Stimulated activated CD8-positive, alpha-beta memory T cell treated with anti-CD3 and anti-CD28 coated beads, Interleukin-12 subunit alpha, Interleukin-12 subunit beta, amount 100 ng/mL, for 1 hour (primary cell): ENCODE measurements around the gene TSPAN9.

ENCODE experiments used
- DNase-seq: peaks from one replicate; pipeline ENCODE4 v3.0.0-alpha.2; 2020; ENCODE audit warnings: low read depth

TSPAN9 gene

GRCh38 chr12:3078086-3078820, 1.1 kb downstream of the TSPAN9 start:
- no peak for DNase-seq

DNA sequence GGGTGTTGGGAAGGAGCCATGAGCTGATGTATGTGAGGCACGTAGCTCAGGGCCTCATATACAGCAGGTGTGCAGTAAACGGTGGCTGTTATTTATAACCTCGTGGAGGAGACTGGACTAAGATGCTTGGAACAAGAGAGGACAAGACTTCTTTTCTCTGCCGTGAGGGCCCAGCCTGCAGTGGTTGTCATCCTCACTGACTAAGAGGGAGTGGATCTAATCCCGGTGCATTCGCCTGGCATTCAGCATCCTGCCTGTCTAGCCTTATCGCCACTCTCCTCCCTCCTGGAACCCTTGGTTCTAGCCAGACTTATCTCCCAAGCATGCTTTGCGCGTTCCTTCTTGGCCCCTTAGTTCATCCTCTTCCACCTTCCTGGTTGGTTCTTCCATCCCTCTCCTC, 3.9 kb downstream of the TSPAN9 start:
- DNase-seq: no peak

DNA sequence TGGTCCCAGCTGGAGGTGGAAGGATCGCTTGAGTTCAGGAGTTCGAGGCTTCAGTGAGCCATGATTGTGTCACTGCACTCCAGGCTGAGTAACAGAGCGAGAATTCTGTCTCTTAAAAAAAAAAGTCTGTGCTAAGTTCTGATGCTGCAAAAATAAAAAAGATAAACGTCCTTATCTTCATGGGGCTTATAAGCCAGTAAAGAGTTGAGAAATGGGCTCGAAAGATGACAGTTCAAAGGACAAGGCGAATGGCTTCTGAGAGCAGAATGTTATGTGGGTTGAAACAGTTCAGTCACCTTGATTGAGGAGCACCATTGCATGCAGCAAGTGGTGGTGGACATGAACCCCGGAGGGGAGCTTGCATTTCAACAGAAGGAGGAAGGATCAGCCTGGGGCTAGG, 4.7 kb downstream of the TSPAN9 start:
- no peak for DNase-seq

DNA sequence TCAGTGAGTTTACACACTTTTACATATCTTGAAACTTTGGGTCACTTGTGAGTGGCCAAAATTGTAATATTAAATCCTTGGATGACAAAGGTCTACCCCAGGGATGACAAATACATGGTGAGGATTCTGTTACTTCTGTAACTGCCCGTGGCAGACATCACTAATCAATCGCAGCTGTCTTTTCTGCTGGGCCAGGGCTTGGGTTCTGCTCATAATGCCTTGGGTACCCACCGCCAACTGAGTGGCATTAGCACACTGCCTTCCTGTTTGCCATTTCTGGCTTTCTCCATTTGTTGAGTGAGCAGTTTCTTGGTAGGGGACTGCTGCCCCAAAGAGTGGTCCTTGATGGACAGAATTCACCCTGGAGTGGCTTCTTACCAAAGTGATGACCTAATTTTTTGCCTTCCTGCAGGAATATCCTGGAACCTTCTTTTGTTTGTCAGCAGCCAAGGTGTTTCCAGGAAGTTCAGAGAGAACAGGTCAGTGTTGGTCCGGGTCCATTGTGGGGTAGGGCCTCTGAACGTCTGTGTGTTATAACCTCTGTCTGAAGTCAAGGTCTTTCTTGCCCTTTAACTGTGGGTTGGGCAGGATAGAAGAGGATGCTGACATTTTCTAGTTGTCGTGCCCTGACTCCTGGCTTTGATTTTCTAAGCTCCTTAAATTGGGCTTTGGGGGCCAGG, 6.2 kb downstream of the TSPAN9 start:
- DNase-seq: no peak

- DNase-seq: no peak
These were observed 6.8 kb downstream of the TSPAN9 start for GRCh38 chr12:3083921-3084347.

DNA sequence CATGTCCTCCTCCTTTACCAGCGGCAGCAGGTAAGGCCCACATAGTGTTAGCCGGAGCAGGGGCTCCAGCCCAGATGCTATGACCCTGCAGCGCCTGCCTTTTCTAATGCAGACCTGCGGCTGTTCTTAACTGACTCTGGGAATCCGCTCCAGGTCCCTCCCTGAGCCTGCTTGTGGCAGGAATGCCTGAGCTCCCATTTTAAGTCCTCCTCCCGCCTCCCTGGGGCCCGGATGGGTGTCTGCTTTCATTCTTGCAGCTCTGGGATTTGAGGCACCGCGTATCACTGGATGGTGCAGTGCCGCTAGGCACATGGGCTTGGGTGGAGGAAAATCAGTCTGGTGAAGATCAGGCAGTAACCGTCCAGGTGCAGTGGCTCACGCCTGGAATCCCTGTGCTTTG, 7.6 kb downstream of the TSPAN9 start:
- DNase-seq: no peak

DNA sequence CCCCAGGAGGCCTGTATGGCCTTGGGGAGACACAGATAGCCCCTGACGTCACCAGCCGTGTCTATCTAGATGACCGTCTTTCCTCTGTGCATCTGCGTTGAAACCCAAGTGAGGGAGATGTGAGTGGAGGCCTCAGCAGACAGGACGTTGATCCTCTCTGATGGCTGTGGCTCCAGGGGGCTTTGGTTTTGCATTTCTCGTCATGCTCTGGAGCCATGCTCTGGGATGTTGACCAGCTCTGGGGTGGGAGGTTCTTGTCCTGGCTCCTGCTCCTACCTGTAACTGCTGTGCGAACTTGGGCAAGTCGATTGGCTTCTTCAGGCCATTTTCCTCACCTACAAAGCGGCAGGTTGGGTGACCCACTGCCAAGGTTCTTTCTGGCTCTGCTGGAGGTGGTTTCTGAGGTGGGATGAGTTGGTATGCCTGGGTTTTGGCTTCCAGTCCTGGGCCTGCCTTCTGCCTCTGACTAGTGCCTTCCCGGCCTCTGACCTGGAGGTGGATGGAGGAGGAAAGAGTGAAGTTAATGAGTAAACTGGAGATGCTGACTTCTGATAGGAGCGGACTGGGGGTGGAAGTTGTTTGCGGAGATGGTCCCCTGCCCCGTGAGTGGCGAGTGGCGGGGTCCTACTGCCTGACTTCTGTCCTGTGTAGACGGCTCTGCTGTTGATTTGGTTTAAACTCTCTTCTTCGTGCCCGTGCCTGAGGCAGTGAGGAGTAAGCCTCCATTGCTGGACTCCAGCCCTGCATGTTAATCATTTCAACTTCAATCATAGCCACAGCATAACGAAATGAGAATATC, 8.4 kb downstream of the TSPAN9 start:
- no peak for DNase-seq

DNA sequence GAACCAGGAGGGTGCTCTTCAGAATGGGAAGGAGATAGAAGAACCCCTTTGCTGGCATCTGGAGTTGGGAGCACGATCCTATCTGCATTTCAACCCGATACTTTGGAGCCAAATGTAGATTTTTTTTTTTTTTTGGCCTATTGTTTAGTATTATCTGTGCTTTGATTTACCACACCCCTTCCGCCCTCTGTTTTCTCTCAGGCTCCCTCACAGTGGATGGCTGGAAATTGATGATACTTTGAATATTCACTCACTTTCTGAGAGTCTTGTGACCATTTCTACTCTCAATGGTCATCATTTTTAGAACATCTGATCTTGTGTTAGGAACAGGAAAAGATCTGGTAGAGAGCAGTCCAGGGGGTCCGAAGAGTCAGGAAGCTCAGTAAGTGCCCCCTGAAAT, 9.0 kb downstream of the TSPAN9 start:
- no peak for DNase-seq

GRCh38 chr12:3086729-3087323, 9.6 kb downstream of the TSPAN9 start:
- no peak for DNase-seq

DNA sequence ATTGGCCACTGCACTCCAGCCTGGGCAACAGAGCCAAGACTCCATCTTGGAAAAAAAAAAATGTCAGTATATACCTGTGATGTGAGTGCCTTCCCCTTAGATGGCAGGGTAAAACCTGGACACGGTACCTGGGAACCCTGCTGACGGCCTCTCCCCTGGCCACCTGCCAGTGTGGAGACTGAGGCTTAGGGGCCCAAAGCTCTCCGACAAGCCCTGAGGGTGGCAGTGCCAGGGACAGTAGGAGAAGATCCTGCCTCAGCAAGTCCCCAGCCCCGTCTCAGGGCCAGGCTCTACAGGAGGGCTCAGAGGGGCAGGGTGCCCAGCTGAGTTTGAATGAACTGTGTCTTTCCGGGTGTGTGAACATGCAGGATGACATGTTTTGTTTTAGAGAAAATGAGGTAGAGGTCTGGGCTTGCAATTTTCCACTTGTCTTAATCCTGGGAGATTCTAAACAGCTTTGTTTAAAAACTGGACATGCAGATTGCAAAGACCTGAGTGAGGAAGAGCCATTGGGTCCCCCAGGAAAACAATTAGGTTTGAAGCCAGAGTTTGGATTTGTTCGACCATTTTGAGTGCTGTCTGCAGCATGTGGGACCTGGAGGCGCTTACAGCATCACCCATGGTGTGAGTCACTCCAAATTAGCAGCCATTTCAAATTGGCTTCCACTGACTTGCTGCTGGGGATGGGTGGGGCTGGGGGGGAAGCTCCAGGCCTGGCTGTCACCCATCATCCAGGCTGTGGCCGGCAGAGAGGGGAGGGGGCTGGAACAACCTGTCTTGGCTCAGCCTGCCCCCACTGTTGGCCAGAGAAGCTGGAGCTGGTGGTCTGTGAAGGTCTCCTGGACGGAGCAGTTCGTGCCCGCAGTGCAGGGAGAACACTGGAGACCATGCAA, 10.8 kb downstream of the TSPAN9 start:
- no peak for DNase-seq

DNA sequence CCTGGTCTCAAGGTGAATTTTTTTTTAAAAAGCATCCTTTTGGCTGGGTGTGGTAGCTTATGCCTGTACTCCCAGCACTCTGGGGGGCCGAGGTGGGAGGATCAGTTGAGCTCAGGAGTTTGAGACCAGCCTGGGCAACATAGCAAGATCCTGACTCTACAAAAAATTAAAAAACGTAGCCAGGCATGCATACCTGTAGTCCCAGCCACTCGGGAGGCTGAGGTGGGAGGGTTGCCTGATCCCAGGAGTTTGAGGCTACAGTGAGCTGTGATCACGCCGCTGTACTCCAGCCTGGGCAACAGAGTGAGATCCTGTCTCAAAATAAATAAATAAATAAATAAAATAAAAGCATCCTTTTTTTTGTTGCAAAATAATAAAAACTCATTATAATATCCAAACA, 12.4 kb downstream of the TSPAN9 start:
- DNase-seq: no peak

DNA sequence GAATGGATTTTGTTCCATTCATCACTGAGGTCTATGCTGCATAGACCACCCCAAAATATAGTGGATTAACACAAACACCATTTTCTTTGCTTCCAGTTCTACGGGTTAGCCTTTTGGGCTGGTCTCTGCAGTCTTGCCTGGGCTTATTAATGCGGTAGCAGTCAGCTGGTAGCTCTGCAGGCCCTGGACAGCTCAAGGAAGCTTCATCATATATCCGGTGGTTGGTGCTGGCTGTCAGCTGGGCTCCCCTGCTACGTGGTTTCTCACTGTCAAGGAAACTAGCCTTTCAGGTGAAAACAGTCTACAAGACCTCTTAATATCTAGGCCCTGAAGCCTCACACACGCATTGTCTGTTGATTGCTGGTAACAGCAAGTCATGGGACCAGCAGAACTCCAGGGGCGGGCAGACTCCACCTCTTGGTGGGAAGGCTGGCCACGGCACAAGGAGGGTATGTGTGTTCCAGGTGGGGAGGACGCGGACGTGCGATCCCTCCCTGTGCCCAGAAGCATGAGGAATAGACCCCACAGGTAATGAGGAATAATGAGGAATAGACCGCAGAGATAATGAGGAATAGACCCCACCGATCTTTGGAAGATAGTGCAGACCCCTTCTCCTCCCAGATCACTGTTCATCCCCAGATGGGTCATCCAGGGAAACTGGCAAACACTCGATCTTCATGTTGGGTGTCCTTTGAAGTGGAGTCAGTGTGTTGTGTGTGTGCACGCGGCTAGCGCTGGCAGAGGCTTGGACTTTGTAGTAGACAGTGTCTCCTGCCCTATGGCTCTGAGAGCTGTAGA, 13.3 kb downstream of the TSPAN9 start:
- DNase-seq: no peak

DNA sequence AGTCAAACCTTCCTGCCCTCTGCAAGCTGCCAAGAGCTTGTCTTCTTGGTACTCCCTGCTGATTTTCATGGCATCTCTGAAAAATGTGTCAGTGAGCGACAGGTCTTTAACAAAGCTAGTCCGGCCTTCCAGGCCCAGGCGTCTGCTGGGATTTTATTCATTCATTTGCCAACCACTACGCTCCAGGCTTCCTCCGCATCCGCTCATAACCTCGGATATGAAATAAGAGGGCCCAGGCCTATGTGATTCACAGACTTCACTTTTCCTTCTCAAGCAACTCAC, 13.8 kb downstream of the TSPAN9 start:
- no peak for DNase-seq

DNA sequence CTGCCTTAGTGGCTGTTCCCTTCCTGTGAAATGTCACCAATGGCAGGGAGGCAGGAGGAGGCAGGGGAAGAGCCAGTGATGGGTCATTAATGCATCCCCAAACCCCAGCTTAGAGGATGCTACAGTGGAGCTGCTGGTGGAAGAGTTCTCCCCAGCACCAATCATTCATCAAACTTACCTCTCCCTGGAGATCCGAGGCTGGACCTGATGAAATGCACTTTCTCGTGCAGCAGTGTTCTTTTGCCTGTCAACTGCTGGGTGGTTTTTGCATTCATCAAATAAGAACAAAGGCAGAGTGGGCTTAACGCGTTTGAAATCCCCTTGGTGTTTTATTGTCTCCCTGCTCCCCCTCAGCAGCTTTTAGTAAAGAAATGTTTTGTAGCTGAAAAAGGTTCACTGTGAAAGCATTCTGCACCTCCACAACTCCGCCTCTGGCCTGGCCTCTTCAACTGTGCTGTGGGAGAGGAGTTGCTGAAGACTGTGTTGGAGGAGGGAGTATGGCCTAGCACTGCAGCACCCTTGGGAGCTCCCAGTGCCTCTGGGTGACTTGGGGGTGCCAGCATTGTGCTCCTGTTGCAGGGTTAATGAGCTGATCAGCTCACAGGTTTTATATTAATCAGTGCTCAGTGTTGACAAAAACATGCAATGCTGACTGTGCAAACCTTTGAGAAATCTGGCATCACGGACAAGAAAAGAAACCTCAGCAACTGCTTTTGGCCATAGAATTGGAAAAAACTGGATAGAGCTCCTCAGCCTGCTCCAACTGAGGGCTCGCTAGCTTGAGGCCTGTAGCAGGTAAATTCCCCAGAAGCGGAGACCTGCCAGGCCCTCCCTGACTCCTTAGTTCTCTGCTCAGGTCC, 14.4 kb downstream of the TSPAN9 start:
- DNase-seq: no peak

DNA sequence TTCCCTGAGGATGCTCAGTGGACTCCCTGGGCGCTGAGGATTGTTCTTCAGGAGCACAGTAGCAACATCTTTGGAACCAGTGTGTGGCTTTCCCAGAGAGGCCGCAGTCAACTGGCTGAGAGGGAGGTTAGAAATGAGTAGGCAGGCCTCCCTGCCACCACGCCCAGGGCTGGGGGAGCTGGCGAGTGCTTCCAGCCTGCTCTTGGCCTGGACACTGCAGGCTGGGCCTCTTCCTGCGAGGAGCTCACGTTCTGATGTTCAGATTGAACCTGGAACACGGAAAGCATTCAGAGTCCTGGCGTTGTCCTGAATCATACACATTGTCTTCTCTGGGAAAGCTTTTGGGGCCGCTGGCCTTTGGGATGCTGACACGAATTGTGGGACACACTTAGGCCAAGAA, 15.6 kb downstream of the TSPAN9 start:
- no peak for DNase-seq

- no peak for DNase-seq
These were observed 20.1 kb downstream of the TSPAN9 start for GRCh38 chr12:3097186-3097804.

DNA sequence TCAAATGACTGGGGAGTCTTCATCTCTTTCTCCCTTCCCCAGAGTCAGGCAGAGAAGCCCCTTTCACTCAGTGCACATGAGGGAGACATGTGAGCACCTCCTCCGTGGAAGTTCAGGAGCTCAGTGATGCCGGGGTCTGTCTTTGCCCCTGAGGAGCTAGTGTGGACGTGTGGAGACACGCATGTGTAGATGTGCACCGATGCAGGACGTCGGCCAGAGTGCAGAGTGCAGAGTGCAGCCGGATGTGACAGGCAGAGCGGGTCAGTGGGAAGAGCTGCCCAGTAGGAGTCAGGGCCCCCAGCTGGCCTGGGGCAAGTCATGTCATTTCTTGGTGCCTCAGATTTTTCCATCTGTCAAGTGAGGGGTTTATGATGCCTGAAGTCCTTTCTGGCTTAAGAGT, 20.7 kb downstream of the TSPAN9 start:
- no peak for DNase-seq

DNA sequence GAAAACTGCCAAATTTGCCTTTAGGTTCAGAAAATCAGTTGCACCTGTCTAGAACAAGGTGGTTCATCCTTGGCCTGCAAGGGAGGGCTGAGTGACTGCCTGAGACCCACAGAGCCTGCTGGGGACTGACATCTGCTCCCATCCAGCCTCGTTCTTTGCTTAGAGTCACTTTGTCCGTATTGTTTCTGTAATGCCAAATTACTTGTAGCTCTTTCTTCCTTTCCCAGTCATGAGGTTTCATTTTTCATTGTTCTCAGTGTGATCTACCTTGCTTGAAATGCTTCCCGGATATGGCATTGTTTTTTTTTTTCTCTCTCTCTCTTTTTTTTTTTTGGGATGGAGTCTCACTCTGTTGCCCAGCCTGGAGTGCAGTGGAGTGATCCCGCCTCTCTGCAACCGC, 21.3 kb downstream of the TSPAN9 start:
- no peak for DNase-seq

DNA sequence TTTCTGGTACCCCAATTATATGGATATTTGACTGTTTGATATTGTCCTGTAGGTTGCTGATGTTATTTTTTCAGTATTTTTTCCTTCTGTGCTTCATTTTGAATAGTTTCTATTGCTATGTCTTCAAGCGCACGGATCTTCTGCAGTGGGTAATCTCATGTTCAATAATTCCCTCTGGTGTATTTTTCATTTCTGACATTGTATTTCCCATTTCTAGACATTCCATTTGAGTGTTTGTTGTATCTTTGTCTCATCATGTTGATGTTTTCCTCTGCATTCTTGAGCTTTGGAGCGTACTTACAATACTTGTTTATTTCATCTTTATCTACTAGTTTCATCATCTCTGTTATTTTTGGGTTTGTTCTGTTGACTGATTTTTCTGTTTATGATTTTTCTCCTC, 22.0 kb downstream of the TSPAN9 start:
- DNase-seq: no peak
